HG03025 (cell line): ENCODE results near the gene C16orf92.

Experiments used
- ATAC-seq: cut with Tn5 transposase; IDR thresholded peaks from one replicate; pipeline ENCODE4 v1.9.1; 2021; ENCODE audit warnings: mild to moderate bottlenecking, moderate library complexity; ENCODE audit not compliant: unreplicated experiment, low FRiP score

The C16orf92 gene

DNA sequence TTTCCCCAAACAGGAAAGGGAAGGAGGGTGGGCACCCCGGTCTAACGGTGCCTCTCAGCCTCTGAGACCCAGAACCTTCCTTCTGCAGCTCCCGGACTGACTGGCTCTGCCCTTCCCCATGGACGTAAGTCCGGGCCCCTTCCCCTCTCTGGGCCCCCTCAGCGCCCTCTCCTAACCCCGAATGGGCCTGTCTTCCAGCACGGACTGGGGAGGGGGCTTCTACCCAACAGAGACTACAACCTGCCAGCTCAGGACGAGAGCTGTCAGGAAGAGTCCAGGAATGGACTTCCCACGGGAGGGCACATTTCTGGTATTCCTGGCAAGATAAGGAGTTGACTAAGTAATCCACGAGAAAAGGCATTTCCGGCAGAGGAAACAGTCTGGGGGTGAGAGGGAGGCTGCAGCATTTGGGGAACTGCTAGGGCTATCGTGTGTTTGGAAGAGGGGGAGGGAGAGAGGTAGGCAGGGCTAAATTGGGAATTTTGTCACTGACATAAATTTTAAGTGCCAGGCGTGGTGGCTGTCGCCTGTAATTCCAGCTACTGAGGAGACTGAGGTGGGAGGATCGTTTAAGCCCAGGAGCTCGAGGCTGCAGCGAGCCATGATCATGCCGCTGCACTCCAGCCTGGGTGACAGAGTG lies 30.5 kb downstream of the C16orf92 start:
- no peak for ATAC-seq

DNA sequence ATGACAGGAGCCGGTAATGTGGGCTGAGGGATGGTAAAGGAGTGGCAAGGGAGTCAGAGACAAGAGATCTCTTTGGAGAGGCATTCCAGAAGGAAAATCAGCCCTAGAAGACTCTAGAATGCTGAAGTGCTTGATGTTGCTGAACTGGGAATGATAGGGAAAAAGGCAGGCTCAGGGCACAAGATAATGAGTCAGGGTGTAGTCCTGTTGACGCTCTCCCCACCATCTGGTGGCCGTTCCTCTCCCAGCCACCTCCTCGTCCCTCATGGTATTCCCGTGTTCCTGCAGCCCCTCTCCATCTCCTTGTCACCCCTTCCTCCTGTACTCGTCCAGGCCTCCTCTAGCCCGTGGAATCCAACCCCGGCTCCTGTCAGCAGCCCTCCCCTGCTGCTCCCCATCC lies 31.5 kb downstream of the C16orf92 start:
- no peak for ATAC-seq

DNA sequence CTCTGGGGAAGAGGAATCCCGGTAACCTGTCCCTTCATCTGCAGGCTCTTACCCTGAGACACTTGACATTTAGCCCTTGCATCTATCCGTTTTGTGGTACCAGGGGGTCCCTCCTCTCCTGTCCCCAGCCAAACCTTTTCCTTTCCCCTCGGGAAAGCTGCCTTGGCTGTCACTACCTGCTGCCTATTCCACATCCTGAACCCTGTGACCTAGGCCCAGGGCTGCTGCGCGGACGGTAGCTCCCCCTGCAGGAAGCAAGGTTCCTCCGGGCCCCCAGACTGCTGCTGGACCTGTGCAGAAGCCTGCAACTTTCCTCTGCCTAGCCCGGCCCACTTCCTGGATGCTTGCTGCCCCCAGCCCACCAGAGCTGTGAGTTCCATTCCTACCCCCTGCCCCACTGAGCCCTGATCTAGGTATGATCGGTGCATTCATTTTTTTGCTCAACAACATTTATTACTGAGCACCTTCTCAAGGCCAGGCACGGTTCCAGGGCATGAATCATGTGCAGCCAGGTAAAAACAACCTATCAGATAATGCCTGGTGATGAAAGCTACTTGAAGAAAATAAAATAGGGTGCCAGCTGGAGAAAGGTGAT lies 32.1 kb downstream of the C16orf92 start:
- ATAC-seq, result no peak

DNA sequence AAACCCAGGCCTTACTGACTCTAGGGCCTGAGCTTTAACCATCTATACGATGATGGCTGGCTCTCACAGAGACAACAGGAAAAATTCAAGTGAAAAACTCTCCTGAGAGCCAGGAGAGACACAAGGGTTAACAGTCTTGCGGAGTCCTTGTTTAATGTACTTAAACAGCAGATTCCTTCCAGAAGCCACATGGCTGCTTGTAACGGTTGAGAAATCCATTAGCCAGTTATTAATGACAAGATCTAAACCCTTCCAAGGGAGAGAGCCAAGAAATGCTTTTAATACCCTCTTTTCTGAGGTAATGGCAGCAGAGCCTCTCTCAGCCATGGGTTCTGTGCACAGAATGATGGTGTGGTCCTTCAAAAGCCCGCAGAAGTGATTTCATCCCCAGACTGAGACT lies 37.3 kb downstream of the C16orf92 start:
- no peak for ATAC-seq

DNA sequence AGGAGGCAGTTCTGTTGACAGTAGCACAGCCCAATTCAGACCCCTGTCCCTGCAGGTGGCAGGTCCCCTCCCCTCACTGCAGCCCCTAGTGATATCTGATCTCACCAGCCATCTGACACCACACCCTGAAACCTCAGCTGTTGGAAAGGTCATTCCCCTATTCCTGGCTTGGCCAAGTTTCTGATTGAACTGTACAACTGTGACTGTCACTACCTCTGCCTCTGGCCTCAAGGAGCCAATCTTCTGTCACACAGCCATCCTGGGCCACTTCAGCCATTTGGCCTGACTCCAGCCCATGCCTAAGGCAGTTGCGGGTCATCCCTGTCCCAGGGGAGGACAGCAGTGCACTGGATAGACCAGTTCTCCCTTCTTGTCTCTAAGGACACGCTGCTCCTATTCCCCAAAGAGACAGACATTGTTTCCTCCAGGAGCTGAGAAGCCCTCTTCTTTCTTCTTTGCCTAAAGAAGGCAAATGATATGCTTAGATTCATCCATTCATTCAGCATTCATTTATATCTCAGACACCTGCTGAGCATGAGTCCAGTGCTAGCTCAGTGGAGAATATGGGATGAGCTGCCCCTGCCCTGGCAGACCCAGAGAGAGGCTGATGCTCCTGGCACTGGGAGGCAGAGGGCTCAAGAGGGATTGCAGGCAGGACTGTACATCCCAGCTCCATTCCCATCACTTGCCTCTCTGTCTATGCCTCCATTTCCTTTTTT lies 38.0 kb downstream of the C16orf92 start:
- no peak for ATAC-seq

DNA sequence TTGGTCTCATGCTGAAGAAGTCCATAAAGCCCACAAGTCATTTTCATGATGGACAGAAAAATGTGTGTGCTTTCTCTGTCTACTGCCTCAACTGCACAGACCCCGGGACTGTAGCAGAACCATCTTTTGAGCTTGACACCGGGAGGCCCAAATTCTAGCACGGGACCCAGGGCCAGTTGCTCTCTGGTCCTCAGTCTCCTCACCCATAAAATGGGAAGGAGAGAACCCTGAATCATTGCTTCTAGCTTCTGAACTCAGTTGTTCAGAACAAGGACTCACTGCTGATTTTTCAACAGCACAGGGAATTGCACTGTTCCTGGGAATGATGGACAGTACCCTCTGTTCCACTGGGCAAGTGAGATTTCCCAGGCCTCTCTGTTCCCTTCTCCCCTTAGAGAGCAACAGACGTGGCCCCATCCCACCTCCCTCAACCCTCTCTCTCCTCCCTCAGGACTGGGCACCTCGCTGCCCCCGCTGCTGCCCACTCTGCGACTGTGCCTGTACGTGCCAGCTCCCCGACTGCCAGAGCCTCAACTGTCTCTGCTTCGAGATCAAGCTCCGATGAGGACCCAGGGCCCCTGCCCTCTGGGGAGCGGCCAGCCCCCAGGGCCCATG lies 40.4 kb downstream of the C16orf92 start:
- no peak for ATAC-seq

DNA sequence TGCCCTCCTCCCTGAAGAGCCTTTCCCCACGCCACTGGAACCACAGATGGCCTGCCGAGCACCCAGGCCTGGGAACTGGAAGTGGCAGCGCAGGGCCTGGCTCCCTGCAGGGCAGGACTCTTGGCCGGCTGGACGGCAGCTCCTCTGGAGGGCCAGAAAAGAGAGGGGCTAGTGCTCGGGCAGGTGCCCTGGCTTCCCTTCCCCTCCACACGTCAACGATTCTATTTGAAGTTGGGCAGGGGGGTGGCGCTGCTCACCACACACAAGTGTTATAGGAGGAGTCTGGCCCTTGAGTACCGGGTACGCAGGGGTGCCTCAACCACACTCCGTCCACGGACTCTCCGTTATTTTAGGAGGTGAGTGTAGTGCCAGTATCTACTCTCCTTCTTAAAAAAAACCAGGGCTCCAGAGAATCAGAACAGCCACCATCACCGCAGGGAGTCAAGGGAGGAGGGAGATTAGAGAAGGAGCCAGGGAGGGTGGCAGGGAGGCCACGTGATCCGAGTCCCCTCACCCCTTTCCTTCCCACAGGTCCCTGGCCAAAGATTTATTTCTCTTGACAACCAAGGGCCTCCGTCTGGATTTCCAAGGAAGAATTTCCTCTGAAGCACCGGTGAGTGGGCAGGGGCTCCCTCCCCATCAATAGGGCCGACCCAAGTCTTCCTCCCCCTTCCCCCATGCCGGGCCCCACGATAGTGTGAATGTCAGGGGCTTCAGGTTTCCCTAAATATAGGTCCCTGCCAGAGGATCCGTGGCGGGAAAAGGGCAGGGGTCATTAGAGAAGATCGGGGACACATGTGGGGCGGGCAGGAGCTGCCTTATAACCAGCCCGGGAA lies 41.1 kb downstream of the C16orf92 start:
- ATAC-seq, result no peak

DNA sequence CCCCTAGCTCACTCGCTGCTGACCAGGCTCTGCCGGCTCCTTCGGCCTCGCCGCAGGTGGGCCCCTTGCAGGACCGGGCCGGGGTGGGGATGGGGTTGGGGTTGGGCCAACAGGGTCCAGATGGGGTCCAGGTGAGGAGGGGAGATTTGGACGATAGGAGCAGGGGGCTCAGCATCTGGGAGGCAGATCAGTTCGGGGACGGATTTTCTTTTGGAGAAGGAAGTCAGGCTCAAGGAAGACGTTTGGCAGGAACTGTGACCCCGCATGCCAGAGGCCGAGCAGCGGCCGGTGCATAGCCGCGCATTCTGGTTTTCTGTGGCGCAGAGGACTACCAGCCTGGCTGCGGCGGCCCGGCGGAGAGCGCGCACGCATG lies 41.7 kb downstream of the C16orf92 start:
- ATAC-seq, result no peak

DNA sequence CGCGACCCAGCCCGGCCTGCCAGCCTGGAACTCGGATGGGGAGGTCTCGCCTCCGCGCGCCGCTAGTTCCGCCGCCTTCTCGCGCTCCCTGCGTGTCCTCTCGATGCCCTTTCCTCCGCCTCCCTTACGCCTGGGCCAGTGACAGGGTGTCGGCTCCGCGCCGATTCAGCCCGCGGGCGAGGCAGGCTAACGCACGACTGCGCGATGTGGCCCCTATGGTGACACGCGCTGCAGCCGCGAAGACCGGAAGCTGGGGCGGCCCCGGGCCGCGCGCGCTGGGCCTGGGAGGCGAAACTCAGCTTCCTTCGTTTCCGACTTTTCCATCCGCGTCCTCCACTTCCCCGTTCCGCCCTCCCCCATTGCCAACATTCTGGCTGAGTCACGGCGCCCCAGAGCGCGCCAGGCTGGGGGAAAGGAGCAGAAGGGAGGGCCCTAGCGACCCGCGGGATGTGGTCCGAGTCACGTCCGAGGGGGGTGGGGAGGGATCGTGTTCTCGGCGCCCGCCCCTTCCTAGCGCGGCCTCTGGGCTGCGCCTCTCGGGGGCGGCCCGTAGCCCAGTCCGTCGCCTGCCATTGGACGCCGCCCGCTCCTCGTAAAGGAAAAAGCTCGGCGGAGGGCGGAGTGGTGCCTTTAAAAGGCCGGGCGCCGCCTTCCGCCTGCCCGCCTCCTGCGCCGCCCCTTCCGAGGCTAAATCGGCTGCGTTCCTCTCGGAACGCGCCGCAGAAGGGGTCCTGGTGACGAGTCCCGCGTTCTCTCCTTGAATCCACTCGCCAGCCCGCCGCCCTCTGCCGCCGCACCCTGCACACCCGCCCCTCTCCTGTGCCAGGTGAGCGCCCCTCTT lies 42.3 kb downstream of the C16orf92 start, which contains the start of gene ALDOA:
Gene ALDOA (plus strand): TSS at position 659 of the 841 bp plus-strand sequence. CDS start 1,138 bp downstream, outside the sequence.
- ATAC-seq, result peak; percentile 75

DNA sequence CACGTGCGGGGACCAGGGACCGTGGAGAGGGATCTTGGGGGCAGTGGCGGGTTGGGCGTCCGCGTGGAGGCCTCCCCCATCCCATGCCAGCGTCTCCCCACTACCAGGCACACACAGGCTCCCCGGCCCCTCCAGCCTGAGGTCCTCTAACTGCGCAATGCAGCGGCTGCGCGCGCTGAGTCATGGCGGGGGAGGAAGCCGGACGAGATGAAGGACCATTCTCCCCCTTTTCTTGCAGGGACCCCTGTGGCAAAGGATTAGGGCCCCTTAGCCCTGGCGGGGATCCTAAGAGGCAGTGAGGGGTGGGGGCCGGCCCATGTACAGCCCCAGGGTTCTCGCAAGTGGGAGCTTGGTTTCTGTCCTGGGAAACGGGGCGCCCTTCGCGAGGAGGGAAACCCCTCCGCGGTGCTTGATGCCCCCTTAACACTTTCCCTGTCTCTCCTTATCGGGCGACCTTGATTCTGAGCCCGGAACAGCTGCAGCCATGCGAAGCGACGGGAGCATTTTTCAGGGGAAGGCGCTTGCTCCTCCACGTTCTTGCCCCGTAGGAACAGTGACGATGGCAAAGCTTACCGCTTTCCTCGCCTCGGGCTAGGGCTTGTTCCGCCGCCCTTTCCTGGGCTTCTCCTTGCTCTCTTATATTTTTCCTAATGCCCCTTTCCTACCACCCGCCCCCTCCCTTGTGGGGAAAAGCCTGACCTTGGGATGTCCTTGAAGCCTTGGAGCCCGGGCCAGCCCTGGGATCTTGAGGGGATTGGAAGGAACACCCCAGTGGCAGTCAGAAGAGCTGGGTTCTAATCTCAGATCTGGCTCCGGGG lies 43.2 kb downstream of the C16orf92 start:
- no peak for ATAC-seq

DNA sequence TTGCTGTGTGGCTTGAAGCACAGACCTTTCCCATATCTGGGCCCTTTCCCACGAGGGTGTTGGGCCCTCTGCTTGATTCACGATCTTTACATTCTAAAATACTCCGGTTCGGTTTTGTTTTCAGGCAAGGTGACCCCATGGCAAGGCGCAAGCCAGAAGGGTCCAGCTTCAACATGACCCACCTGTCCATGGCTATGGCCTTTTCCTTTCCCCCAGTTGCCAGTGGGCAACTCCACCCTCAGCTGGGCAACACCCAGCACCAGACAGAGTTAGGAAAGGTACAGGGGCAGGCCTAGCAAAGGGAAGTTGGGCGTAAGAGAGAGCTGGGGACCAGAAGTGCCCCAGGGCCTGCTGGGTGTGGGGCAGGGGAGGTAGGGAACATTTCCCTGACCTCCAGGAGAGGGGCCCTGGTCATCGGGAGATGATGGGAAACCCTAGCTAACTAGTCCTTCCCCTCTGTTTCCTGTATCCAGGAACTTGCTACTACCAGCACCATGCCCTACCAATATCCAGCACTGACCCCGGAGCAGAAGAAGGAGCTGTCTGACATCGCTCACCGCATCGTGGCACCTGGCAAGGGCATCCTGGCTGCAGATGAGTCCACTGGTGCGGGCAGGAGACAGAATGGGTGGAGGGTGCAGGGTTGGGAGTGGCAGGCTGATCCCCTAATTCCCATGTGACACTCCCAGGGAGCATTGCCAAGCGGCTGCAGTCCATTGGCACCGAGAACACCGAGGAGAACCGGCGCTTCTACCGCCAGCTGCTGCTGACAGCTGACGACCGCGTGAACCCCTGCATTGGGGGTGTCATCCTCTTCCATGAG lies 44.0 kb downstream of the C16orf92 start:
- ATAC-seq, result no peak

DNA sequence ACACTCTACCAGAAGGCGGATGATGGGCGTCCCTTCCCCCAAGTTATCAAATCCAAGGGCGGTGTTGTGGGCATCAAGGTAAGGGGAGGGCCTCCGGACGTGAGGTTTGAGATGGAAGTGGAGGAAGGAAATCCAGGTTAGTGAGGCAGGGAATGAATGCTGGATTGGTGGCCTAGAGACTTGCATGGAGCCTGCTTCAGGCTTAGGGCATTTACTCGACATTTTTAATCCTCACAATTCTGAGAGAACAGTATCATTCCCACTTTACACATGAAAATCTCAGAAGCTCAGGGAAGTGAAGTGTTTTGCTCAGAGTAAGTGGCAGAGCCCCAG lies 44.6 kb downstream of the C16orf92 start:
- no peak for ATAC-seq

DNA sequence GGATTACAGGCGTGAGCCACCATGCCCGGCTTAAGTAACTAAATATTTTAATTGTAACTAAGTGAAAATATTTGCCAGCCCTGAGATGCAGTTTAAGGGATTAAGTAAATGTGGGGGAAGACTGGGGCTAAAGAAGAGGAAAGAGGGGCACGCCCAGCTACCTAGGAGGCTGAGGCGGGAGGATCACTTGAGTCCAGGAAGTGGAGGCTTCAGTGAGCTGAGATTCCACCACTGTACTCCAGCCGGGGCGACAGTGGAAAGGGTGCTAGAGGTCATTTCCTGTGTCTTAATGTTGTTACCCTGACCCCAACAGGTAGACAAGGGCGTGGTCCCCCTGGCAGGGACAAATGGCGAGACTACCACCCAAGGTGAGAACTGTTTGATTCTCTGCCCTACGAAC lies 45.3 kb downstream of the C16orf92 start:
- ATAC-seq, result no peak

DNA sequence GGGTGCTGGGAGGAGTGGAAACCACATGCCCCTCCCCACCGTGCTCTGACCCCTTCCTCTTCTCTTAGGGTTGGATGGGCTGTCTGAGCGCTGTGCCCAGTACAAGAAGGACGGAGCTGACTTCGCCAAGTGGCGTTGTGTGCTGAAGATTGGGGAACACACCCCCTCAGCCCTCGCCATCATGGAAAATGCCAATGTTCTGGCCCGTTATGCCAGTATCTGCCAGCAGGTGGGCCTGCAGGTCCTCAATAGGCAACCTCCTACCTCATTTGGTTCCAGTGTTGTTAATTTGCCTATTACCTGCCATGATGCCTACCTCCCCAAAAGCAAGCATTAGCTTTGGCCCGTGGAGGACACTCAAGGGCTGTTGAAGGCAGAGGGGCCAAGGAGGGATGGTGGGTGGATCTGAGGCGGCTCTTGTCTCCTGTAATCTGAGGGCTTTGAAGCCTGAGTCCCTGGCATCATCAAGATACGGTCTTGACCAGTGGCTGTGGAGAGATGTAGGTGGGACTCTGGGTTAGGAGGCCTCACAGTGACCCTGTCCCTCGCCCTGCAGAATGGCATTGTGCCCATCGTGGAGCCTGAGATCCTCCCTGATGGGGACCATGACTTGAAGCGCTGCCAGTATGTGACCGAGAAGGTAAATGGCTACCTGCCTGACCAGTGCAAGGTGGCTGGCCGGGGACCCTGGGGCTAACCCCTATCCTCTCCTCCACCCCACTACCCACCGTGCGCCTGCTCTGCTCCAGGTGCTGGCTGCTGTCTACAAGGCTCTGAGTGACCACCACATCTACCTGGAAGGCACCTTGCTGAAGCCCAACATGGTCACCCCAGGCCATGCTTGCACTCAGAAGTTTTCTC lies 46.0 kb downstream of the C16orf92 start:
- ATAC-seq, result no peak

DNA sequence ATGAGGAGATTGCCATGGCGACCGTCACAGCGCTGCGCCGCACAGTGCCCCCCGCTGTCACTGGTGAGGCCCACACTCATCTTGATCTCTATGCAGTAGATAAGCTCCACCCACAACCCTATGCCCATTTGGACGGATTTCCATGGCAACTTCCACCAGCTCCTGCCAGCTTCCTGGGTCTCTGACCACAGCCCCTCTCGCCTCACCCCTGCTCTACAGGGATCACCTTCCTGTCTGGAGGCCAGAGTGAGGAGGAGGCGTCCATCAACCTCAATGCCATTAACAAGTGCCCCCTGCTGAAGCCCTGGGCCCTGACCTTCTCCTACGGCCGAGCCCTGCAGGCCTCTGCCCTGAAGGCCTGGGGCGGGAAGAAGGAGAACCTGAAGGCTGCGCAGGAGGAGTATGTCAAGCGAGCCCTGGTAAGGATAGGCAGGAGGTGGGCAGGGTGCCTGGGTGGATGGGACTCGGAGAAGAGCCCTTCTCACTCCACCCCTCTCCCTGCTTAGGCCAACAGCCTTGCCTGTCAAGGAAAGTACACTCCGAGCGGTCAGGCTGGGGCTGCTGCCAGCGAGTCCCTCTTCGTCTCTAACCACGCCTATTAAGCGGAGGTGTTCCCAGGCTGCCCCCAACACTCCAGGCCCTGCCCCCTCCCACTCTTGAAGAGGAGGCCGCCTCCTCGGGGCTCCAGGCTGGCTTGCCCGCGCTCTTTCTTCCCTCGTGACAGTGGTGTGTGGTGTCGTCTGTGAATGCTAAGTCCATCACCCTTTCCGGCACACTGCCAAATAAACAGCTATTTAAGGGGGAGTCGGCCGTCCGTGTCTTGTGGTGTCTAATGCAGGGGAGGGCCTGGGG lies 46.8 kb downstream of the C16orf92 start:
- no peak for ATAC-seq

DNA sequence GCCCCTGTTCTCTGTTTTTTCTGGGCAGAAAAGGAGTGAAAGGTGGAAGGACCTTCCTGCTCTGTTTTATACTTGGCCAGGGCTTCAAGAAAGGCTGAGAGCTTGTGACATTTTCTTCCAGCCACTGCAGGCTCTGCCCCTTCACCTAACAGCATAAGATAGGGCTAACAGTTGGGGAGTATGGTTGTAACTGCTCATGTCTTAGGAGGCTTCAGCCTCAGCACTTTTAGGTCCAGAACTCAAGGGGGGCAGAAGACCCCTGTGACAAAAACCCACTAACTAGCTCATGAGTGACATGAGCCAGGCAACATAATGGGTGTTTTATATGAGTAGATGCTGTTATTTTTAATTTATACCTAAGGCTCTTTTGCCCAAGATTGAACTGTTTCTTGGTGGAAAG lies 47.5 kb downstream of the C16orf92 start:
- no peak for ATAC-seq
